H9 (cell line): ENCODE measurements around the gene MGMT. TPM values are rescaled to one million over a fixed set of nuclear protein-coding genes. Genes with fewer than 3 reads are reported as not detected.

Source experiments
- DNase-seq: peaks from one replicate; pipeline ENCODE4 v3.0.0-alpha.2; 2017
- H2AFZ ChIP-seq: one replicate; pipeline ENCODE4 v1.6.1; 2013; ENCODE audit warnings: mild to moderate bottlenecking, low read length, control low read depth, moderate library complexity
- H2AK5ac ChIP-seq: 2 replicates; pipeline ENCODE4 v1.6.1; 2013; ENCODE audit warnings: low read length, control low read depth, mixed read lengths; ENCODE audit not compliant: insufficient read length
- H2BK120ac ChIP-seq: one replicate; pipeline ENCODE4 v1.6.1; 2013; ENCODE audit warnings: low read depth, mild to moderate bottlenecking, low read length, control low read depth, inconsistent platforms; ENCODE audit not compliant: poor library complexity, severe bottlenecking
- H2BK12ac ChIP-seq: 2 replicates; pipeline ENCODE4 v1.6.1; 2013; ENCODE audit warnings: low read length, control low read depth, mixed read lengths, low read depth; ENCODE audit not compliant: insufficient read length
- H2BK15ac ChIP-seq: 2 replicates; pipeline ENCODE4 v1.6.1; 2013; ENCODE audit warnings: low read depth, low read length, control low read depth
- H2BK20ac ChIP-seq: one replicate; pipeline ENCODE4 v1.6.1; 2013; ENCODE audit warnings: low read depth, mild to moderate bottlenecking, low read length, control low read depth, inconsistent platforms; ENCODE audit not compliant: poor library complexity, severe bottlenecking
- H2BK5ac ChIP-seq: 2 replicates; pipeline ENCODE4 v1.6.1; 2013; ENCODE audit warnings: low read length, control low read depth, mixed read lengths; ENCODE audit not compliant: insufficient read length
- H3K14ac ChIP-seq: 2 replicates; pipeline ENCODE4 v1.6.1; 2013; ENCODE audit warnings: low read length, control low read depth; ENCODE audit not compliant: insufficient read depth
- H3K18ac ChIP-seq: 2 replicates; pipeline ENCODE4 v1.6.1; 2013; ENCODE audit warnings: low read depth, mild to moderate bottlenecking, mixed read lengths, low read length, control low read depth; ENCODE audit not compliant: insufficient read length
- H3K23ac ChIP-seq: 2 replicates; pipeline ENCODE4 v1.6.1; 2013; ENCODE audit warnings: low read length, control low read depth, mixed read lengths, low read depth; ENCODE audit not compliant: insufficient read length
- H3K23me2 ChIP-seq: 2 replicates; pipeline ENCODE4 v1.6.1; 2013; ENCODE audit warnings: low read depth, mild to moderate bottlenecking, mixed read lengths, low read length, control low read depth; ENCODE audit not compliant: insufficient read length, poor library complexity, severe bottlenecking
- H3K27ac ChIP-seq: 2 replicates; pipeline ENCODE4 v1.5.1; 2013; ENCODE audit warnings: low read length, control low read depth, mixed read lengths, low read depth; ENCODE audit not compliant: insufficient read length
- H3K27me3 ChIP-seq: 2 replicates; pipeline ENCODE4 v1.6.1; 2013; ENCODE audit warnings: low read length, control low read depth, inconsistent platforms; ENCODE audit not compliant: insufficient read depth
- H3K4ac ChIP-seq: 2 replicates; pipeline ENCODE4 v1.6.1; 2013; ENCODE audit warnings: low read depth, mild to moderate bottlenecking, control low read depth, inconsistent platforms, low read length, moderate library complexity
- H3K4me1 ChIP-seq: 2 replicates; pipeline ENCODE4 v1.6.1; 2013; ENCODE audit warnings: low read length, control low read depth, inconsistent platforms; ENCODE audit not compliant: insufficient read depth
- H3K4me2 ChIP-seq: 2 replicates; pipeline ENCODE4 v1.6.1; 2013; ENCODE audit warnings: low read length, control low read depth, mixed read lengths; ENCODE audit not compliant: insufficient read length, insufficient read depth
- H3K56ac ChIP-seq: 2 replicates; pipeline ENCODE4 v1.6.1; 2013; ENCODE audit warnings: low read depth, mild to moderate bottlenecking, mixed read lengths, low read length, control low read depth; ENCODE audit not compliant: insufficient read length
- H3K79me1 ChIP-seq: 2 replicates; pipeline ENCODE4 v1.6.1; 2013; ENCODE audit warnings: low read depth, mild to moderate bottlenecking, moderate library complexity, low read length, control low read depth, inconsistent platforms; ENCODE audit not compliant: insufficient read depth, poor library complexity, severe bottlenecking
- H3K79me2 ChIP-seq: 2 replicates; pipeline ENCODE4 v1.6.1; 2013; ENCODE audit warnings: low read length, control low read depth, inconsistent platforms; ENCODE audit not compliant: insufficient read depth
- H3K9ac ChIP-seq: 2 replicates; pipeline ENCODE4 v1.6.1; 2013; ENCODE audit warnings: low read length, control low read depth, mixed read lengths; ENCODE audit not compliant: insufficient read length; ENCODE audit errors: extremely low read depth
- H3K9me3 ChIP-seq: one replicate; pipeline ENCODE4 v1.6.1; 2013; ENCODE audit warnings: low read depth, low read length, inconsistent platforms; ENCODE audit not compliant: control insufficient read depth
- H3T11ph ChIP-seq: one replicate; pipeline ENCODE4 v1.6.1; 2013; ENCODE audit warnings: mild to moderate bottlenecking, low read length, control low read depth, inconsistent platforms
- H4K20me1 ChIP-seq: one replicate; pipeline ENCODE4 v1.6.1; 2013; ENCODE audit not compliant: control insufficient read depth, insufficient read length, insufficient read depth
- H4K5ac ChIP-seq: 2 replicates; pipeline ENCODE4 v1.6.1; 2013; ENCODE audit warnings: low read depth, mild to moderate bottlenecking, mixed read lengths, low read length, control low read depth; ENCODE audit not compliant: insufficient read length
- H4K8ac ChIP-seq: replicated peaks from 2 replicates; pipeline ENCODE4 v1.6.1; 2013; ENCODE audit warnings: low read length, control low read depth, mixed read lengths, low read depth; ENCODE audit not compliant: insufficient read length
- H4K91ac ChIP-seq: 2 replicates; pipeline ENCODE4 v1.6.1; 2013; ENCODE audit warnings: low read depth, mild to moderate bottlenecking, moderate library complexity, mixed read lengths, low read length, control low read depth; ENCODE audit not compliant: insufficient read length
- H3K27ac Mint-ChIP-seq, 3 experiments: 2 replicates in 2 of 3; 3 replicates in 1 of 3; pipeline ENCODE4 v1.8.0; 2020 to 2021; ENCODE audit warnings: mixed read lengths in 3 of 3, mild to moderate bottlenecking in 1 of 3, moderate library complexity in 1 of 3
- H3K27me3 Mint-ChIP-seq: 2 replicates; pipeline ENCODE4 v1.8.0; 2021; ENCODE audit warnings: low read depth, mild to moderate bottlenecking, moderate library complexity, mixed read lengths
- H3K36me3 Mint-ChIP-seq, 3 experiments: 2 replicates in 2 of 3; 3 replicates in 1 of 3; pipeline ENCODE4 v1.8.0; 2020 to 2021; ENCODE audit warnings: low read depth in 3 of 3, mixed read lengths in 3 of 3; ENCODE audit not compliant: insufficient read depth in 1 of 3
- H3K4me1 Mint-ChIP-seq, 2 experiments: 2 replicates each; pipeline ENCODE4 v1.8.0; 2020; ENCODE audit warnings: mixed read lengths in 2 of 2
- H3K4me3 Mint-ChIP-seq, 2 experiments: 2 replicates in 1 of 2; 3 replicates in 1 of 2; pipeline ENCODE4 v1.8.0; 2020 to 2021; ENCODE audit warnings: mild to moderate bottlenecking in 2 of 2, mixed read lengths in 2 of 2, moderate library complexity in 1 of 2
- H3K9me3 Mint-ChIP-seq, 2 experiments: 2 replicates in 1 of 2; 3 replicates in 1 of 2; pipeline ENCODE4 v1.8.0; 2020; ENCODE audit warnings: mild to moderate bottlenecking in 2 of 2, mixed read lengths in 2 of 2, moderate library complexity in 1 of 2
- whole genome bisulfite sequencing: extraction: QIAGEN DNeasy Blood & Tissue Kit; methylation state at CpG from one replicate; pipeline ENCODE4 v1.1.7; 2013; ENCODE audit warnings: missing lambda C conversion rate, low lambda C conversion rate, mixed read lengths; ENCODE audit not compliant: insufficient read length; ENCODE audit errors: extremely low coverage; 5-methylcytosine and 5-hydroxymethylcytosine counted together
- total RNA-seq: library from RNA; stranded (reverse); gene quantifications from 2 replicates; pipeline ENCODE4 v1.2.1, GENCODE V29; 2021
- TF ChIP-seq, protein P1 (sequence below): fragments of 200-600 bp; sonication (generic); conservative IDR thresholded peaks from 3 replicates; pipeline ENCODE4 v1.8.0; 2021; ENCODE audit warnings: antibody characterized with exemption, mild to moderate bottlenecking

MGMT gene
- total RNA-seq, 1 experiment from 2014 or later = 18.4 TPM

DNA sequence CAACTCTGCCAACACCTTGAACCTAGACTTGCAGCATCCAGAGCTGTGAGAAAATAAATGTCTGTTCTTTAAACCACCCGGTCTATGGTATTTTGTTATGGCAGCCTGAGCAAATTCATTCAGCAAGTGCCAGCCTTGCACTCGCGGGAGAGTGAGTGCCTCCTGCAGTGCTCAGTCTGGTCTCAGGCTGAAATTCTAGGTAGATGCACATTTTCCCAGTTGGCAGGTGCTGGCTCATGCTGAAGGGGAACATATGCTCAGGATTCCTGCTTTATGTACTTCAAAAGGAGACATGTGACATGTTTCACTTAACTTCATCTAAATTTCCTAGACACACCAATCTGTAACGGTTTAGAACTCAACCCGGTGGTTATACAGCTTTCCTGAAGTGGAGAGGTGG lies 170.8 kb downstream of the MGMT start:
- Mint-ChIP-seq H3K27me3 (no peaks in the 10 kb centered on the region), H3K27ac (no peak overlapping the region), H3K36me3 (peaks cover 0 to 5% (median 2%) of the 10 kb centered on the region in 3 experiments; a peak in 3 of 7 replicates), H3K9me3 (peaks cover 6 to 9% of the 10 kb centered on the region in 2 experiments; a peak in 2 of 5 replicates), H3K4me1 (peaks cover 23 to 29% of the 10 kb centered on the region in 2 experiments), H3K4me3 (no peak overlapping the region)
- Histone ChIP-seq H2AFZ (no peak overlapping the region), H2BK5ac (no peak overlapping the region), H2BK15ac (no peak overlapping the region), H3K9me3 (no peaks in the 10 kb centered on the region), H3K23me2 (no peaks in the 10 kb centered on the region), H3K56ac (no peak overlapping the region), H3K4me1 (0 out of 2 replicates have a peak, but pooled peaks cover 3% of the 10 kb centered on the region), H3K9ac (no peak overlapping the region), H2BK20ac (no peak overlapping the region), H3T11ph (no peak overlapping the region), H4K5ac (no peak overlapping the region), H3K27me3 (no peaks in the 10 kb centered on the region), H3K79me2 (no peaks in the 10 kb centered on the region), H3K4me2 (no peak overlapping the region), H4K20me1 (no peaks in the 10 kb centered on the region), H3K4ac (no peak overlapping the region), H3K14ac (no peak overlapping the region), H3K79me1 (no peaks in the 10 kb centered on the region), H4K8ac (no peak overlapping the region), H3K18ac (no peak overlapping the region), H3K23ac (no peak overlapping the region), H2AK5ac (no peak overlapping the region), H2BK120ac (no peak overlapping the region), H2BK12ac (no peak overlapping the region), H4K91ac (no peak overlapping the region), H3K27ac (no peak overlapping the region)
- no CpG with 5 or more reads among the region's 5 CpGs for WGBS
- DNase-seq = no peak
- TF ChIP-seq, protein P1, sequence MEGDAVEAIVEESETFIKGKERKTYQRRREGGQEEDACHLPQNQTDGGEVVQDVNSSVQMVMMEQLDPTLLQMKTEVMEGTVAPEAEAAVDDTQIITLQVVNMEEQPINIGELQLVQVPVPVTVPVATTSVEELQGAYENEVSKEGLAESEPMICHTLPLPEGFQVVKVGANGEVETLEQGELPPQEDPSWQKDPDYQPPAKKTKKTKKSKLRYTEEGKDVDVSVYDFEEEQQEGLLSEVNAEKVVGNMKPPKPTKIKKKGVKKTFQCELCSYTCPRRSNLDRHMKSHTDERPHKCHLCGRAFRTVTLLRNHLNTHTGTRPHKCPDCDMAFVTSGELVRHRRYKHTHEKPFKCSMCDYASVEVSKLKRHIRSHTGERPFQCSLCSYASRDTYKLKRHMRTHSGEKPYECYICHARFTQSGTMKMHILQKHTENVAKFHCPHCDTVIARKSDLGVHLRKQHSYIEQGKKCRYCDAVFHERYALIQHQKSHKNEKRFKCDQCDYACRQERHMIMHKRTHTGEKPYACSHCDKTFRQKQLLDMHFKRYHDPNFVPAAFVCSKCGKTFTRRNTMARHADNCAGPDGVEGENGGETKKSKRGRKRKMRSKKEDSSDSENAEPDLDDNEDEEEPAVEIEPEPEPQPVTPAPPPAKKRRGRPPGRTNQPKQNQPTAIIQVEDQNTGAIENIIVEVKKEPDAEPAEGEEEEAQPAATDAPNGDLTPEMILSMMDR = no peak
